Naive thymus-derived CD4-positive, alpha-beta T cell (primary cell): Measurements from ENCODE around the gene RFX7. TPM values are rescaled to one million over a fixed set of nuclear protein-coding genes. Genes with fewer than 3 reads are reported as not detected.

Experiments
- ATAC-seq: fragments of 150-1000 bp; cut with Tn5 transposase; 2 replicates; pipeline ENCODE4 v1.10.0; 2021; ENCODE audit warnings: mild to moderate bottlenecking, moderate library complexity
- CTCF ChIA-PET: fragments of 350-600 bp; sonication (Branson Sonifier 250); formaldehyde crosslinking; loops from one replicate; lab custom pipeline; 2021; ENCODE audit warnings: antibody characterized with exemption; lab: Charles Lee
- POLR2A ChIA-PET: fragments of 350-600 bp; sonication (Branson Sonifier 250); formaldehyde crosslinking; loops from one replicate; lab custom pipeline; 2021; ENCODE audit warnings: antibody characterized with exemption, inconsistent platforms; lab: Charles Lee
- DNase-seq, 9 donors: peaks; one replicate each; pipeline versions ENCODE4 v3.0.0 to v3.0.0-alpha.2; 2020 to 2022; ENCODE audit warnings: mixed read lengths in 1 of 9
- H3K27ac ChIP-seq: one replicate; pipeline ENCODE4 v1.7.0; 2013; ENCODE audit warnings: mild to moderate bottlenecking, low read depth, low read length, moderate library complexity
- H3K27me3 ChIP-seq, 2 donors: one replicate each; pipeline ENCODE4 v1.7.0; 2013; ENCODE audit warnings: low read length in 2 of 2, mild to moderate bottlenecking in 2 of 2, moderate library complexity in 2 of 2; ENCODE audit not compliant: control insufficient read depth in 2 of 2, insufficient read depth in 2 of 2
- H3K36me3 ChIP-seq, 3 experiments: 1 replicate in 2 of 3; 2 replicates in 1 of 3; pipeline ENCODE4 v1.7.0; 2013; ENCODE audit warnings: low read length in 3 of 3, mild to moderate bottlenecking in 3 of 3, moderate library complexity in 1 of 3; ENCODE audit not compliant: insufficient read depth in 3 of 3, control insufficient read depth in 2 of 3
- H3K4me1 ChIP-seq, 2 donors: one replicate each; pipeline ENCODE4 v1.7.0; 2013; ENCODE audit warnings: low read length in 2 of 2, mild to moderate bottlenecking in 2 of 2, moderate library complexity in 1 of 2; ENCODE audit not compliant: control insufficient read depth in 2 of 2, insufficient read depth in 2 of 2
- H3K4me3 ChIP-seq: 2 replicates; pipeline ENCODE4 v1.7.0; 2013; ENCODE audit warnings: mild to moderate bottlenecking, low read length
- H3K9me3 ChIP-seq, 3 experiments: 1 replicate in 2 of 3; 2 replicates in 1 of 3; pipeline ENCODE4 v1.7.0; 2013; ENCODE audit warnings: low read length in 3 of 3; ENCODE audit not compliant: control insufficient read depth in 2 of 3
- H3K27ac Mint-ChIP-seq, 9 donors: one replicate each; pipeline ENCODE4 v1.8.0; 2020 to 2022; ENCODE audit warnings: mixed read lengths in 9 of 9, mild to moderate bottlenecking in 8 of 9, moderate library complexity in 5 of 9, inconsistent platforms in 2 of 9
- H3K27me3 Mint-ChIP-seq, 5 donors: one replicate each; pipeline ENCODE4 v1.8.0; 2021 to 2022; ENCODE audit warnings: mixed read lengths in 5 of 5, mild to moderate bottlenecking in 1 of 5
- H3K36me3 Mint-ChIP-seq, 5 donors: one replicate each; pipeline ENCODE4 v1.8.0; 2020 to 2022; ENCODE audit warnings: mixed read lengths in 5 of 5, mild to moderate bottlenecking in 3 of 5, inconsistent platforms in 1 of 5
- H3K4me1 Mint-ChIP-seq, 7 donors: one replicate each; pipeline ENCODE4 v1.8.0; 2020 to 2022; ENCODE audit warnings: mixed read lengths in 7 of 7, mild to moderate bottlenecking in 3 of 7, inconsistent platforms in 1 of 7
- H3K4me3 Mint-ChIP-seq, 10 donors: one replicate each; pipeline ENCODE4 v1.8.0; 2020 to 2022; ENCODE audit warnings: mild to moderate bottlenecking in 10 of 10, mixed read lengths in 10 of 10, moderate library complexity in 6 of 10, inconsistent platforms in 2 of 10
- H3K9me3 Mint-ChIP-seq, 11 donors: one replicate each; pipeline ENCODE4 v1.8.0; 2020 to 2022; ENCODE audit warnings: mixed read lengths in 11 of 11, mild to moderate bottlenecking in 4 of 11, inconsistent platforms in 1 of 11, moderate library complexity in 1 of 11
- intact Hi-C, 2 donors: fragments of 100-400 bp; cut with micrococcal nuclease; formaldehyde crosslinking; loops; one replicate each; pipeline ENCODE4 v1.15.1; 2023
- polyA plus RNA-seq, 2 donors: library from polyadenylated mRNA; unstranded; fragments of 300-500 nt; fragmentation: Illumina TruSeq; gene quantifications; one replicate each; pipeline ENCODE4 v1.2.3, GENCODE V29; 2021
- total RNA-seq, 6 experiments: library from RNA in 5 of 6; stranded (reverse) in 5 of 6; gene quantifications; 1 replicate in 5 of 6; 2 replicates in 1 of 6; pipeline ENCODE4 v1.2.3 and lab custom pipeline; 2021 to 2026

Gene RFX7
- total and polyA plus RNA-seq, 7 experiments from 2014 or later = 4.1 to 48.7 (median 22.3) TPM

DNA sequence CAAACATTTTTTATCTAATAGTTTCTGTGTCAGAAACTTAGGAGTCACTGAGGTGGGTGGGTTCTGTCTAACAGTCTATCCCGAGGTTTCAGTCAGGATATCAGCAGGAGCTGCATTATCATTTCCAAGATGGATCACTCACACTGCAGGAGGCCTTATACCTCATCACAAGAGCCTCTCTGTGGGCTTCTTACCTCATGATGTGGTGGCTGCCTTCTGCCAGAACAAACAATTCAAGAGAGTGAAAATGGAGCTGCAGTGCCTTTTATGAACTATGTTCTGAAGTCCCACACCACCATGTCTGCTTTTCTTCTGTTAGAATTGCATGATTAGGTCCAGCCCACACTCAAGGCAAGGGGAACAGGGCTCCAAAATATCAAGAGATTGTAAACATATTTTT is 27.9 kb downstream of the RFX7 start:
- DNase-seq (no peak), ATAC-seq (no peak)
- Mint-ChIP-seq H3K27me3 (no peaks in the 10 kb centered on the region), H3K9me3 (peaks cover 2 to 68% (median 25%) of the 10 kb centered on the region in 11 donors), H3K4me3 (no peak overlapping the region), H3K4me1 (peaks cover 8 to 38% (median 24%) of the 10 kb centered on the region in 7 donors), H3K36me3 (peaks cover 11 to 68% (median 47%) of the 10 kb centered on the region in 5 donors), H3K27ac (no peak overlapping the region)
- Histone ChIP-seq H3K4me1 (no peaks in the 10 kb centered on the region), H3K27ac (no peak overlapping the region), H3K4me3 (no peak overlapping the region), H3K9me3 (no peaks in the 10 kb centered on the region), H3K36me3 (no peaks in the 10 kb centered on the region), H3K27me3 (no peaks in the 10 kb centered on the region)
- intact Hi-C loops = no loop called here
- POLR2A ChIA-PET = interaction anchor here (0.9 kb wide), 1 partner anchor 30 kb away, joined by 3 read pairs; no protein-coding TSS in a partner anchor
- CTCF ChIA-PET = no interaction called here

DNA sequence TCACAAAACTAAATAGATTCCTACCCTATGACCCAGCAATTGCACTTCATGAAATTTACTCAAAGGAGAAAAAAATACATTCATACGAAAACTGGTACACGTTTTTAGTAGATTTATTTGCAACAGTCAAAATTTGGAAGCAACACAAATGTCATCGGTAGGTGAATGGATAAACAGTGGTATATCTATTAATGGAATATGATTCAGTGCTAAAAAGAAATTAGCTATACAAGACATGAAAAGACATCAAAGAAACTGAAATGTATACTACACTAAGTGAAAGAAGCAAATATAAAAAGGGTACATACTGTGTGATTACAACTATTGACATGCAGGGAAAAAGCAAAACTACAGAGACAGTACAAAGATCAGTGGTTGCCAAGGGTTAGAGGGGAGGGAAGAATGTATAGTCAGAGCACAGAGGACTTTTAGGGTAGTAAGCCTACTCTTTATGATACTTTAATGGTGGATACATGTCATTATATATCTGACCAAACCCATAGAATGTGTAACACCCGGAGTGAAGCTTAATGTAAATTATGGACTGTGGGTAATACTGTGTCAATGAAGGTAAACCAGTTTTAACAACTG is 31.6 kb downstream of the RFX7 start:
- ATAC-seq (no peak), DNase-seq (no peak)
- H3K27ac Mint-ChIP-seq = peak overlapping the region in 2 of 9 donors; percentile 24 to 95
- intact Hi-C loops = no loop called here
- H3K4me3 Mint-ChIP-seq = no peak overlapping the region
- peaks cover 0 to 52% (median 18%) of the 10 kb centered on the region in 11 donors for H3K9me3 Mint-ChIP-seq
- H3K27me3 Mint-ChIP-seq = no peaks in the 10 kb centered on the region
- ChIA-PET POLR2A (no interaction called here), CTCF (no interaction called here)
- no peaks in the 10 kb centered on the region for H3K27me3 ChIP-seq
- no peaks in the 10 kb centered on the region for H3K9me3 ChIP-seq
- H3K4me1 Mint-ChIP-seq = peaks cover 32 to 63% (median 49%) of the 10 kb centered on the region in 7 donors
- H3K36me3 ChIP-seq = no peaks in the 10 kb centered on the region
- H3K4me1 ChIP-seq = peaks cover 10 to 25% of the 10 kb centered on the region in 2 donors
- H3K36me3 Mint-ChIP-seq = peaks cover 12 to 60% (median 47%) of the 10 kb centered on the region in 5 donors
- no peak overlapping the region for H3K27ac ChIP-seq
- H3K4me3 ChIP-seq = no peak overlapping the region

DNA sequence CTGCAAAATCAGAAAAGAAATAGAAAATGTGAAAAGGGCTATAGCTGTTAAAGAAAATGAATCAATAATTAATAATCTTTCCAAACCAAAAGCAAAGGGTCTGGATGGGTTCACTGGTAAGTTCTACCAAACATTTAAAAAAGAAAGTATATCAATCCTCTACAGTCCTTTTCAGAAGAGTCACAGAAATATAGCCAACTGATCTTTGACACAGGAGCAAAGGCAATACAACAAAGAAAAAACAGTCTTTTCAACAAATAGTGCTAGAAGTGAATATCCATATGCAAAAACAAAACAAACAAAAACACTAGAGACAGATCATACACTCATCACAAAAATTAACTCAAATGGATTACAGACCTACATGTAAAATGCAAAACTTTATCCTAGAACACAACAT is 32.6 kb downstream of the RFX7 start:
- ATAC-seq (no peak), DNase-seq (no peak)
- intact Hi-C loops = no loop called here
- peaks cover 12 to 52% (median 46%) of the 10 kb centered on the region in 5 donors for H3K36me3 Mint-ChIP-seq
- peaks cover 10 to 28% of the 10 kb centered on the region in 2 donors for H3K4me1 ChIP-seq
- CTCF ChIA-PET = no interaction called here
- H3K27me3 ChIP-seq = no peaks in the 10 kb centered on the region
- no peaks in the 10 kb centered on the region for H3K9me3 ChIP-seq
- POLR2A ChIA-PET = no interaction called here
- H3K4me1 Mint-ChIP-seq = peaks cover 42 to 73% (median 55%) of the 10 kb centered on the region in 7 donors
- H3K4me3 Mint-ChIP-seq = peak overlapping the region in 3 of 10 donors; percentile 1 to 44 (median 25)
- no peak overlapping the region for H3K27ac ChIP-seq
- no peaks in the 10 kb centered on the region for H3K36me3 ChIP-seq
- H3K27me3 Mint-ChIP-seq = no peaks in the 10 kb centered on the region
- peaks cover 3 to 52% (median 18%) of the 10 kb centered on the region in 11 donors for H3K9me3 Mint-ChIP-seq
- peak overlapping the region in 3 of 9 donors; percentile 18 to 95 (median 58) for H3K27ac Mint-ChIP-seq
- H3K4me3 ChIP-seq = no peak overlapping the region

DNA sequence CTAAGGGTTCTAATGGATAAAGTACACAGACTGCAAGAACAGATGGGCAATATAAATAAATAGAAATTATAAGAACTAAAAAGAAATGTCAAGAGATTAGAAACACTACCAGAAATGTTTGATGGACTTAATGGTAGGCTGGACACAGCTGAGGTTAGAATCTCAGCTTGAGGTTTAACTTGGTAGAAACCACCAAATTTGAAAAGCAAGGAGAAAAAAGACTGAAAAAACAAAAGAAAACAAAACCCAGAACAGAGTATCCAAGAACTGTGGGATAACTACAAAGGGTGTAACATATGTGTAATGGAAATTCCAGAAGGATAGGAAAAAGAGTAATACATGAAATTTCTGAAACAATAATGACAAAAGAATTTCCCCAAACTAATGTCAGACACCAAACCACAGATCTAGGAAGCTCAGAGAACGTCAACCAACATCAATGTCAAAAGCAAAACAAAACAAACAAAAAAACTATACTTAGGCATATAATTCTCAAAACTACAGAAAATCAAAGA is 35.0 kb downstream of the RFX7 start:
- intact Hi-C loops = loop anchor here (2.0 to 5.0 kb wide), 2 partner anchors 34 kb away; partner anchors contain the start of gene RFX7 (in 2 of the 2)

DNA sequence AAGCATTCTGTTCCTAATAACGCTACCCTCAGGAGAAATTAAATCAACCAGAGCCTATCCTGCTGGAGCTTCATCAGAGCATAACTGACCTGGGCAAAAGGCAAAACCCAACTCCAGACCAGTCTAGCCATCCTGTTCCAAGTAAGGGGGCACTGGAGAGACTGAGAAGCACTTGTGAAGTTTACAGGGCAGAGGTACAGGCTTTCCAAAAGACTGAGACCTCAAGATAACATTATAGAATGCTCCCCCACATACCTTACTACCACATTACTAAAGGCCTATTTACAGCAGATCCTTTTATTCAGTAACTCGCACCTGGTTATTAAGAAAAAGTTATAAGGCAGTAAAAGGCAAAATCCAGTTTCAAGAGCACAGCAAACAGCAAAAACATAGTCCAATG is 35.5 kb downstream of the RFX7 start:
- Mint-ChIP-seq H3K27ac (peak overlapping the region; percentile 42 to 95 (median 82)), H3K9me3 (peaks cover 3 to 34% (median 15%) of the 10 kb centered on the region in 11 donors), H3K4me3 (peak overlapping the region; percentile 2 to 74 (median 65)), H3K4me1 (peaks cover 57 to 98% (median 80%) of the 10 kb centered on the region in 7 donors), H3K27me3 (no peaks in the 10 kb centered on the region), H3K36me3 (peaks cover 12 to 46% (median 42%) of the 10 kb centered on the region in 5 donors)
- ChIA-PET CTCF (interaction anchor here (0.8 to 1.0 kb wide), 2 partner anchors 36 to 38 kb away, joined by 3 read pairs; no protein-coding TSS in a partner anchor), POLR2A (no interaction called here)
- no peak overlapping the region for H3K4me3 ChIP-seq
- no peaks in the 10 kb centered on the region for H3K9me3 ChIP-seq
- ATAC-seq (no peak), DNase-seq (no peak)
- H3K36me3 ChIP-seq = no peaks in the 10 kb centered on the region
- H3K27ac ChIP-seq = peak overlapping the region; percentile 54
- intact Hi-C loops = loop anchor here (2.0 to 5.0 kb wide), 2 partner anchors 34 to 35 kb away; partner anchors contain the start of gene RFX7 (in 2 of the 2)
- no peaks in the 10 kb centered on the region for H3K27me3 ChIP-seq
- H3K4me1 ChIP-seq = peaks cover 10 to 28% of the 10 kb centered on the region in 2 donors

More for the DNA sequence above, 35.0 kb downstream of the RFX7 start:
- Mint-ChIP-seq H3K9me3 (peaks cover 3 to 39% (median 16%) of the 10 kb centered on the region in 11 donors), H3K36me3 (peaks cover 12 to 49% (median 45%) of the 10 kb centered on the region in 5 donors), H3K4me1 (peaks cover 57 to 96% (median 76%) of the 10 kb centered on the region in 7 donors), H3K27me3 (no peaks in the 10 kb centered on the region), H3K27ac (peak overlapping the region; percentile 55 to 95 (median 78)), H3K4me3 (peak overlapping the region in 9 of 10 donors; percentile 37 to 74 (median 68))
- ATAC-seq (no peak), DNase-seq (no peak)
- peaks cover 10 to 28% of the 10 kb centered on the region in 2 donors for H3K4me1 ChIP-seq
- POLR2A ChIA-PET = no interaction called here
- CTCF ChIA-PET = interaction anchor here (1.0 kb wide), 1 partner anchor 36 kb away, joined by 3 read pairs; no protein-coding TSS in a partner anchor
- H3K27me3 ChIP-seq = no peaks in the 10 kb centered on the region
- H3K27ac ChIP-seq = peak overlapping the region; percentile 17
- no peaks in the 10 kb centered on the region for H3K36me3 ChIP-seq
- H3K4me3 ChIP-seq = no peak overlapping the region
- no peaks in the 10 kb centered on the region for H3K9me3 ChIP-seq

DNA sequence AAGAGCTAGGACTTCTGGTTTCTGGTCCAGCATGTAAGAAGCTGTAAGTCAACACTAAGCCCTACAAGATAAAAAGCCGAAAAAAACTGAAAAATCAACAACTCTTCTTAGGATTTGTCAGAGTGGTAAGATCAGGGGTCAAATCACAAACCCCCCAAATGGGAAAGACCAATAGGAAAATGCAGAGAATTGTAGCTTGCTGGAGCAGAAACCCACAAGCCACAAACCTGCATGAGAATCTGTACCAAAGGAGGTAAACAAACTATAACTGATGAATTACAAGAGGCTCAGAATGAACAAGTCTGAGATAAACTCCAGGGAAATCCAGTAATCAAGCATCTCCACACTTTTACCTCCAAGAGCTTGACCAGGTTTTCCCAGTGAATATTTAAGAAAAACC is 36.0 kb downstream of the RFX7 start:
- H3K27me3 ChIP-seq = no peaks in the 10 kb centered on the region
- intact Hi-C loops = loop anchor here (2.0 to 5.0 kb wide), 2 partner anchors 35 kb away; partner anchors contain the start of gene RFX7 (in 2 of the 2)
- peak; percentile 14 for ATAC-seq
- DNase-seq = peak in 2 of 9 donors; percentile 2 to 17
- H3K4me3 Mint-ChIP-seq = peak overlapping the region in 9 of 10 donors; percentile 4 to 74 (median 63)
- H3K4me1 ChIP-seq = peaks cover 10 to 28% of the 10 kb centered on the region in 2 donors
- H3K27ac Mint-ChIP-seq = peak overlapping the region; percentile 42 to 95 (median 82)
- no peaks in the 10 kb centered on the region for H3K36me3 ChIP-seq
- peak overlapping the region; percentile 54 for H3K27ac ChIP-seq
- ChIA-PET CTCF (interaction anchor here (0.8 kb wide), 1 partner anchor 38 kb away, joined by 3 read pairs; no protein-coding TSS in a partner anchor), POLR2A (no interaction called here)
- no peaks in the 10 kb centered on the region for H3K9me3 ChIP-seq
- peaks cover 12 to 44% (median 43%) of the 10 kb centered on the region in 5 donors for H3K36me3 Mint-ChIP-seq
- peaks cover 3 to 29% (median 15%) of the 10 kb centered on the region in 11 donors for H3K9me3 Mint-ChIP-seq
- H3K27me3 Mint-ChIP-seq = no peaks in the 10 kb centered on the region
- no peak overlapping the region for H3K4me3 ChIP-seq
- peaks cover 61 to 99% (median 85%) of the 10 kb centered on the region in 7 donors for H3K4me1 Mint-ChIP-seq
